Measurements from ENCODE around the gene CLSTN2. TPM values are rescaled to one million over a fixed set of nuclear protein-coding genes. Genes with fewer than 3 reads are reported as not detected.

Gene CLSTN2
- total and polyA plus RNA-seq, 4 donors = 20.7 to 44.5 (median 22.7) TPM

DNA sequence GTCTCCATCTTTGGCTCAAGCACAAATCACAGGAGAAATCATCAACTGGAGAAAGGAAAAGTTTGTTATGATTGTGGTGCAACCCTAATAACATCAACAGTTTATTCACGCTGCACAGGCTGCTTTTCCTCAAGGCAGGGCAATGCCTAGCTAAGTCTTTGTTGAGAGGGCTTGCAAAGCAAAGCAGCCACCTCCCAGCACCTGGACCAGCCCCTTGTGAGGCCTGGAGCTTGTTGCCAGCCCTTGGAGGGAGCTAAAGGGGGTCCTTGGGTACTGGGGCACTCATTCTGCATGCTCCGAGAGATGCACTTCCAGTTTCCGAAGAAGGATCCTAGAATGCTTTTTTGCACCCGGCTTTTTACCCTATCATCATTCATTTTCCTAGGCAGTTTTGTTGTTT, 288.2 kb downstream of the CLSTN2 start:
- H3K27me3 ChIP-seq (ENCODE audit: control insufficient read depth, insufficient read depth, low read length) = no peaks in the 10 kb centered on the region
- no peaks in the 10 kb centered on the region for H3K9me3 ChIP-seq (ENCODE audit: control insufficient read depth, insufficient read depth, low read length)
- no peak overlapping the region for H3K4me3 ChIP-seq (ENCODE audit: low read depth, low read length)
- H3K4me1 ChIP-seq (ENCODE audit: control insufficient read depth, insufficient read depth, low read length) = no peaks in the 10 kb centered on the region
- 100% methylated on average over 3 of the region's 4 CpGs for WGBS (ENCODE audit: insufficient coverage)
- H3K27ac ChIP-seq (ENCODE audit: low read depth, low read length) = no peak overlapping the region
- no peak for DNase-seq (ENCODE audit: low read depth in 4 of 6, low spot score in 6 of 6)
- no peaks in the 10 kb centered on the region for H3K36me3 ChIP-seq (ENCODE audit: control insufficient read depth, insufficient read depth, low read length)

DNA sequence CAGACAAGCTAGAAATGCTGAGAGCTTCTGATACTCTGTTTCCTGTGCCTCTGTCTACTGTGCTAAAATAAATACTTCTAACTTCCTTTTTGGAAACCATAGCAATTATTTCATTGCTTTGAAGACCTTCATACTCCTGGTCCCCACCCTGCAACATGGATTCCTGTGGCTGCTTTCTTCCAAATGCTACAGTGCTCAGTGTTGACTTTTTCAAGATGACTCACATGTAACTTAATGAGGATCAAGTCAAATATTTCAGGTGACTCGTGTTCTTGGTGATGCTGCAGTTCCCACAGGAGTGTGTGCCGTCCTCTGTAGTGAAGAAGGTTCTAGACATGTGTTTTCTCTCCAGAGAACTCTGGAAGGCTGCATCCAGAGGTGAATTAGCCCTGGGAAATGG, 288.6 kb downstream of the CLSTN2 start:
- H3K36me3 ChIP-seq (ENCODE audit: control insufficient read depth, insufficient read depth, low read length) = no peaks in the 10 kb centered on the region
- H3K4me1 ChIP-seq (ENCODE audit: control insufficient read depth, insufficient read depth, low read length) = no peaks in the 10 kb centered on the region
- no peaks in the 10 kb centered on the region for H3K9me3 ChIP-seq (ENCODE audit: control insufficient read depth, insufficient read depth, low read length)
- H3K27ac ChIP-seq (ENCODE audit: low read depth, low read length) = no peak overlapping the region
- H3K4me3 ChIP-seq (ENCODE audit: low read depth, low read length) = no peak overlapping the region
- DNase-seq (ENCODE audit: low read depth in 4 of 6, low spot score in 6 of 6) = no peak
- no peaks in the 10 kb centered on the region for H3K27me3 ChIP-seq (ENCODE audit: control insufficient read depth, insufficient read depth, low read length)
- 86% methylated on average over 2 of the region's 2 CpGs for WGBS (ENCODE audit: insufficient coverage)

DNA sequence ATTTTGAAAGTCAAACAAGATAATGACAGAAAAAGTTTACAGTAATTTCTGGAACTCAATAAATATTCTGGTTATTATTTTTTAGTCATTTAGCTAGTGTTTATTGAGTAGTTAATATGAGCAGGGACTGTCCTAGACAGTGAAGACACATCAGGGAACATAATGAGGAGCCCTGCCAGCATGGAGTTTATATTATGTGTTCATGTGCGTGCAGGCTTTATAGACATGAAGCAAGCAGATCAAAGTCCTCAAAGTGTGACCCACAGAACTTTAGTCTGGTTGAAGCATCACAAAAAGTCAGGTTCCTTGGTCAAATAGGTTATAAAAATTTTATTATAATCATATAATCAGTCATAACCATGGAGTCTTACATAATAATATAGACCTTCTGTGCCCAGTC, 289.3 kb downstream of the CLSTN2 start:
- Histone ChIP-seq H3K27me3 (ENCODE audit: control insufficient read depth, insufficient read depth, low read length) (no peaks in the 10 kb centered on the region), H3K27ac (ENCODE audit: low read depth, low read length) (no peak overlapping the region), H3K4me3 (ENCODE audit: low read depth, low read length) (no peak overlapping the region), H3K4me1 (ENCODE audit: control insufficient read depth, insufficient read depth, low read length) (no peaks in the 10 kb centered on the region), H3K9me3 (ENCODE audit: control insufficient read depth, insufficient read depth, low read length) (no peaks in the 10 kb centered on the region), H3K36me3 (ENCODE audit: control insufficient read depth, insufficient read depth, low read length) (no peaks in the 10 kb centered on the region)
- 83% methylated on average over 1 of the region's 1 CpG for whole genome bisulfite sequencing (ENCODE audit: insufficient coverage)
- no peak for DNase-seq (ENCODE audit: low read depth in 4 of 6, low spot score in 6 of 6)

DNA sequence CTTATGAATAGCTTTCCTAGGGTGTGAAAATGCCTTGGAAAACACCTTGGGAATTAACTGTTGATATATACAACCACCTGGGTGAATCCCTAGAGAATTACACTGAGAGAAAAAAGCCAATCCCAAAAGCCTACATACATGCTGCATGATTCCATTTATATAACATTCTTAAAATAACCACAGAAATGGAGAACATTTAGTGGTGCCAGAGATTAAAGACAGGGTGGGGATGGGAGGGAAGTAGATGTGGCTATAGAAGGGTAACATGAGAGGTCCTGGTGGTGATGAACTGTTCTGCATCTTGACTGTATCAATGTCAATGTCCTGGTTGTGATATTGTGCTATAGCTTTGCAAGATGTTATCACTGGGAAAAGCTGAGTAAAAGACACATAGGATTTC, 291.0 kb downstream of the CLSTN2 start:
- Histone ChIP-seq H3K4me3 (ENCODE audit: low read depth, low read length) (no peak overlapping the region), H3K4me1 (ENCODE audit: control insufficient read depth, insufficient read depth, low read length) (no peaks in the 10 kb centered on the region), H3K36me3 (ENCODE audit: control insufficient read depth, insufficient read depth, low read length) (no peaks in the 10 kb centered on the region), H3K27me3 (ENCODE audit: control insufficient read depth, insufficient read depth, low read length) (no peaks in the 10 kb centered on the region), H3K9me3 (ENCODE audit: control insufficient read depth, insufficient read depth, low read length) (no peaks in the 10 kb centered on the region), H3K27ac (ENCODE audit: low read depth, low read length) (no peak overlapping the region)
- no peak for DNase-seq (ENCODE audit: low read depth in 4 of 6, low spot score in 6 of 6)

DNA sequence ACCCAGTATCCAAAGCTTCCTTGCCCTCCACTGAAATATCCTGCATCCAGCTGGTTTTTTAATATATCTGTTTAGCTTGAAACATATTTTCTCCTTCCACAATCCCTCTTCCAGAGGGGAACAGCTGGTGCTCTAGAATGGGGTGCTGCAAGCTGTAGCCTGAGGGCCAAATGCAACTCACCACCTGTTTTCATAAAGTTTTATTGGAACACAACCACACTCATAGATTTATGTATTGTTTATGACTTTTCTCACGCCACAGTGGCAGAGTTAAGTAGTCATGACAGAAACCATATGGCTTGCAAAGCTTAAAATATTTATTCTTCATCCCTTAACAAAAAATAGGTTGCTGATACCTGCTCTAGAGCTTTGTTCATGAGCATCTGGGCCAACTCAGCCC, 298.7 kb downstream of the CLSTN2 start:
- H3K9me3 ChIP-seq (ENCODE audit: control insufficient read depth, insufficient read depth, low read length) = peaks cover 3% of the 10 kb centered on the region
- WGBS (ENCODE audit: insufficient coverage) = no CpG with 5 or more reads among the region's 1 CpG
- no peak overlapping the region for H3K4me3 ChIP-seq (ENCODE audit: low read depth, low read length)
- H3K36me3 ChIP-seq (ENCODE audit: control insufficient read depth, insufficient read depth, low read length) = no peaks in the 10 kb centered on the region
- no peaks in the 10 kb centered on the region for H3K4me1 ChIP-seq (ENCODE audit: control insufficient read depth, insufficient read depth, low read length)
- H3K27me3 ChIP-seq (ENCODE audit: control insufficient read depth, insufficient read depth, low read length) = no peaks in the 10 kb centered on the region
- no peak for DNase-seq (ENCODE audit: low read depth in 4 of 6, low spot score in 6 of 6)
- no peak overlapping the region for H3K27ac ChIP-seq (ENCODE audit: low read depth, low read length)

DNA sequence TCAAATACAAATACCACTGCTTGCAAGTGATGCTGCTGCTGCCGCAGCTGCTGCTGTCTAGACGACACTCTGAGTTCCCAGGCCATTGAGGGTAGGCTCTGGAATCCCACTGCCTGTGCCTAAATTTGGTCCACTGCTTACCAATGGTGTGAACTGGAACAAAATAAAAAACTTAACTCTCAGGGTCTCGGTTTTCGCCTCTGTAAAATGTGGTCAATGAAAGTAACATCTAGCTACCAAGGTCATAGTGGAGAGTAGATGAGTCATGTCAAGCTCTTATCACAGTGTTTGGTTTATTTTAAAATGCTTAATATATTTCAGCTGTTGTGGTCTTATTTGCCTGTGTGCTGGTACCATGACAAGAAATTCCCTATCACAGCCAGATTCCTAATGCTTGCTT, 299.3 kb downstream of the CLSTN2 start:
- no peak for DNase-seq (ENCODE audit: low read depth in 4 of 6, low spot score in 6 of 6)
- Histone ChIP-seq H3K4me3 (ENCODE audit: low read depth, low read length) (no peak overlapping the region), H3K27me3 (ENCODE audit: control insufficient read depth, insufficient read depth, low read length) (no peaks in the 10 kb centered on the region), H3K27ac (ENCODE audit: low read depth, low read length) (no peak overlapping the region), H3K9me3 (ENCODE audit: control insufficient read depth, insufficient read depth, low read length) (peaks cover 3% of the 10 kb centered on the region), H3K4me1 (ENCODE audit: control insufficient read depth, insufficient read depth, low read length) (no peaks in the 10 kb centered on the region), H3K36me3 (ENCODE audit: control insufficient read depth, insufficient read depth, low read length) (no peaks in the 10 kb centered on the region)
- WGBS (ENCODE audit: insufficient coverage) = 76% methylated on average over 2 of the region's 4 CpGs

DNA sequence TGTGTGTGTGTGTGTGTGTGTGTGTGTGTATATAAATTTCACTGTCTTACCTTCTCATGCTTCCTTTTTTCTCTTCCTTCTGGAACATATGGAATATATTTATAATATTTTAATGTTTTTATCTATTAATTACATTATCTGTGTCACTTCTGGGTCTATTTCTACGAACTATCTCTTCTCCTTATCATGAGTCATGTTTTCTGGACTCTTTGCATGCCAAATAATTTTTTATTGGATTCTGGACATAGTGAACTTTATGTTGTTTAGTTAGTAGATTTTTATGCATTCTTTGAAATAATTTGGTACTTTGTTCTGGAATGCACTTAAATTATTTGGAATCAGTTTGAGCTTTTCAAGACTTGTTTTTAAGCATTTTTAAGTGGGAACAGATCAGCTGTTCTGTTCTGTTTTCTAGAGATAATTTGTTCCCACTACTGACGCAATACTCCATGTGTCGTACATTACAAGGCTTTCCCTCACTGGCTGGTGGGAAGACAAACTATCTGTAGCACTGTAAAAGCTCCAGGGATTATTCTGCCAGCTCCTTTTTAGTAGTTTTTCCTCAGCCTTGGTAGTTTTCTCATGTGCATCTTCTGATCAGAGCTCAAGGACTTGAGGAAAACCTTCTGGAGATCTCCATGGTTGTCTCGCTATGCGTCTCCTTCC, 302.0 kb downstream of the CLSTN2 start:
- H3K27ac ChIP-seq (ENCODE audit: low read depth, low read length) = no peak overlapping the region
- H3K9me3 ChIP-seq (ENCODE audit: control insufficient read depth, insufficient read depth, low read length) = peaks cover 3% of the 10 kb centered on the region
- H3K27me3 ChIP-seq (ENCODE audit: control insufficient read depth, insufficient read depth, low read length) = no peaks in the 10 kb centered on the region
- no peak overlapping the region for H3K4me3 ChIP-seq (ENCODE audit: low read depth, low read length)
- 80% methylated on average over 3 of the region's 5 CpGs for WGBS (ENCODE audit: insufficient coverage)
- no peak for DNase-seq (ENCODE audit: low read depth in 4 of 6, low spot score in 6 of 6)
- H3K36me3 ChIP-seq (ENCODE audit: control insufficient read depth, insufficient read depth, low read length) = no peaks in the 10 kb centered on the region
- H3K4me1 ChIP-seq (ENCODE audit: control insufficient read depth, insufficient read depth, low read length) = no peaks in the 10 kb centered on the region

DNA sequence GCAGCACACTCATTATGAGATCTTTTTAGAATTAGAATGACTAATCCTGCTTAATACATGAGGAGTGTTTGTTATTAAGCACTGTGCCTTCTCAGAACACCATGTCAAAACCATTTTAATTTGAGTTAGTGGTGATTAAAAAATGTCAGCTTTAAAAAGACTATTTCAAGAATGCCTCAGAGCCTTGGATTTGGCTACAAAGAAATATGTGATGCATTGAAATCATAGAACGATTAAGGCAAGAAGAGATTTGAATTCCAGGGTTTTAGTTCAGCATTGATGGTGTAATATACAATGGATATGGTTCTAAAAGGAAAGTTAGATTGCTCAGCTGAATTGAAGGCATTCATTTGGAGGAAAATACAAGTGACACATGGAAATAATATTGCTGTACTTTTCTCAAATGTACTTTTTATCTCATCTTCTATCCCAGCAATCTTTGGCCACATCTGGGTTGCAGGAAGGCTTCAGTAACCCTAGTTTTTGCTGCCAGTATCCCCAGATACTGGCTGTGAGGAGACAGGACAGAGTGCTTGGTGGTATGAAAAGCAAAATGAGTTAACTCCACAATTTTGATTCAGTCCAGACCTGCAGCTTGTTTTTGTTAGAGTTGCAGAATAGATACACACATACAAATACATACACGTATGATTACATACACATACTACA, 303.8 kb downstream of the CLSTN2 start:
- peak in 1 of 6 donors; percentile 9 for DNase-seq (ENCODE audit: low read depth in 4 of 6, low spot score in 6 of 6)
- peak overlapping the region; percentile 63 for H3K27ac ChIP-seq (ENCODE audit: low read depth, low read length)
- 86% methylated on average over 1 of the region's 2 CpGs for WGBS (ENCODE audit: insufficient coverage)
- H3K36me3 ChIP-seq (ENCODE audit: control insufficient read depth, insufficient read depth, low read length) = no peaks in the 10 kb centered on the region
- no peaks in the 10 kb centered on the region for H3K27me3 ChIP-seq (ENCODE audit: control insufficient read depth, insufficient read depth, low read length)
- H3K4me3 ChIP-seq (ENCODE audit: low read depth, low read length) = no peak overlapping the region
- no peaks in the 10 kb centered on the region for H3K4me1 ChIP-seq (ENCODE audit: control insufficient read depth, insufficient read depth, low read length)
- peaks cover 3% of the 10 kb centered on the region for H3K9me3 ChIP-seq (ENCODE audit: control insufficient read depth, insufficient read depth, low read length)

DNA sequence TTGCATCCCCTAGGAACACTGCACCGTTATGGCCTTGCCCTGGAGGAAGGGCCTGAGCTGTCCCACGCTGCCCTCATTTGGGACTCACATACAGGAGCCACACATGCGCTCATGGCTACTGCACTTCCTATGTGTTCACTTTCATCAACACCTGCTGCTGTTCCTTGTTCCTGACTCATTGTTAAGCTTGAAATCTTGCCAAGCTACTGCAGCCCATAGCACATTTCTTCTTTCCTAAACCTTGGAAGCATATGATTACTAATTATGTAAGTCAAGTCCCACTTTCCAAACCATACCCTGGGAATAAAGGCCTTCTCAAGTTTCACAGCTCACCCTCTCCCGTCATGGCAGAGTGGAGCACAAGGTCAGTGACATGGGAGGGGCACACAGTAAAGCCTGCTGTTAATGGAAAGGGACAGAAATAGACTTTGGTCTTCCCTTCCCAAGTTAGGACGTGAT, 307.9 kb downstream of the CLSTN2 start:
- no peak overlapping the region for H3K27ac ChIP-seq (ENCODE audit: low read depth, low read length)
- H3K27me3 ChIP-seq (ENCODE audit: control insufficient read depth, insufficient read depth, low read length) = no peaks in the 10 kb centered on the region
- H3K4me3 ChIP-seq (ENCODE audit: low read depth, low read length) = no peak overlapping the region
- H3K36me3 ChIP-seq (ENCODE audit: control insufficient read depth, insufficient read depth, low read length) = no peaks in the 10 kb centered on the region
- no peak for DNase-seq (ENCODE audit: low read depth in 4 of 6, low spot score in 6 of 6)
- H3K9me3 ChIP-seq (ENCODE audit: control insufficient read depth, insufficient read depth, low read length) = no peaks in the 10 kb centered on the region
- 91% methylated on average over 2 of the region's 5 CpGs for WGBS (ENCODE audit: insufficient coverage)
- H3K4me1 ChIP-seq (ENCODE audit: control insufficient read depth, insufficient read depth, low read length) = no peaks in the 10 kb centered on the region

DNA sequence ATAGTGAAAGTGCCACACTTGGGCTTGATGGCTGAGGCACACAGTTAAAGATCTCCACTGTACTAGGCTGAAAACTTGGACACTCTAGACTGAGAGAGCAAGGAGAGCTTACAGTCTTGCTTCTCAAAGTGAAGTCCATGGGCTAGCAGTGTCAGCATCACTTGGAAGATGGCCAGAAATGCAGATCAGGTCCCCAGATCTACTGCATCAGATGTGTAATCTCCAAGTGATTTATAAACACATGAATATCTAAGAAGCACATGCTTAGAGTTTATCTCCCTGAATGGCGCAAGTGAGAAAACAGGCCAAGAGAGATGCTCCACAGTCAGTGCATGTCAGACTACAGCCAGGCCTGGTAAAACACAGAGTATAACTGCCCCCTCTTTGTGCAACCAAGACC, 308.6 kb downstream of the CLSTN2 start:
- no peak overlapping the region for H3K27ac ChIP-seq (ENCODE audit: low read depth, low read length)
- no peak overlapping the region for H3K4me3 ChIP-seq (ENCODE audit: low read depth, low read length)

More for the DNA sequence above, 308.6 kb downstream of the CLSTN2 start:
- Histone ChIP-seq H3K9me3 (ENCODE audit: control insufficient read depth, insufficient read depth, low read length) (no peaks in the 10 kb centered on the region), H3K4me1 (ENCODE audit: control insufficient read depth, insufficient read depth, low read length) (no peaks in the 10 kb centered on the region), H3K27me3 (ENCODE audit: control insufficient read depth, insufficient read depth, low read length) (no peaks in the 10 kb centered on the region), H3K36me3 (ENCODE audit: control insufficient read depth, insufficient read depth, low read length) (no peaks in the 10 kb centered on the region)
- no peak for DNase-seq (ENCODE audit: low read depth in 4 of 6, low spot score in 6 of 6)
- WGBS (ENCODE audit: insufficient coverage) = no CpG with 5 or more reads among the region's 1 CpG

Data from spinal cord (tissue), 10 donors.